ENCODE data around the gene GLCCI1.

GLCCI1 gene

DNA sequence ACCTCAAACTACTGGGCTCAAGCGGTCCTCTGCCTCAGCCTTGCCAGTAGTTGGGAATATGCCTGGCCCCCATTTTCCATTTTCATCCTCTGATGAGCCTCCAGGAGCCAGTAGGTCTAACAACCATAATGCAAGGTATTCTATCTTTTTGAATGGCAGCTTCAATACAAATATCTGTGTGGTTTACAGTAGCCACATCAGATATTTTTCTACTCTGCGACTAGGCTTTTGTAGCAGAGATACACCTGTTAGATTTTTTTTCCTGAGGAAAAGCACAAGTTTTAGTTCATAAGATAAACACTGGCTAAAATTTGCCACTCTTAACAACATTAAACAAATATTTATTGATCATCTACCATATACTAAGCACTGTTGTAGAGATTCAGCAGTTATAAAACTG, 3.9 kb upstream of the GLCCI1 start:
- DNase-seq = no peak

GRCh38 chr7:7965301-7965700, 3.3 kb upstream of the GLCCI1 start:
- DNase-seq = no peak

- no peak for DNase-seq
These were observed 2.4 kb upstream of the GLCCI1 start for GRCh38 chr7:7966141-7966734.

- DNase-seq = no peak
These were observed 581 bp upstream of the GLCCI1 start for GRCh38 chr7:7967886-7968543.

DNA sequence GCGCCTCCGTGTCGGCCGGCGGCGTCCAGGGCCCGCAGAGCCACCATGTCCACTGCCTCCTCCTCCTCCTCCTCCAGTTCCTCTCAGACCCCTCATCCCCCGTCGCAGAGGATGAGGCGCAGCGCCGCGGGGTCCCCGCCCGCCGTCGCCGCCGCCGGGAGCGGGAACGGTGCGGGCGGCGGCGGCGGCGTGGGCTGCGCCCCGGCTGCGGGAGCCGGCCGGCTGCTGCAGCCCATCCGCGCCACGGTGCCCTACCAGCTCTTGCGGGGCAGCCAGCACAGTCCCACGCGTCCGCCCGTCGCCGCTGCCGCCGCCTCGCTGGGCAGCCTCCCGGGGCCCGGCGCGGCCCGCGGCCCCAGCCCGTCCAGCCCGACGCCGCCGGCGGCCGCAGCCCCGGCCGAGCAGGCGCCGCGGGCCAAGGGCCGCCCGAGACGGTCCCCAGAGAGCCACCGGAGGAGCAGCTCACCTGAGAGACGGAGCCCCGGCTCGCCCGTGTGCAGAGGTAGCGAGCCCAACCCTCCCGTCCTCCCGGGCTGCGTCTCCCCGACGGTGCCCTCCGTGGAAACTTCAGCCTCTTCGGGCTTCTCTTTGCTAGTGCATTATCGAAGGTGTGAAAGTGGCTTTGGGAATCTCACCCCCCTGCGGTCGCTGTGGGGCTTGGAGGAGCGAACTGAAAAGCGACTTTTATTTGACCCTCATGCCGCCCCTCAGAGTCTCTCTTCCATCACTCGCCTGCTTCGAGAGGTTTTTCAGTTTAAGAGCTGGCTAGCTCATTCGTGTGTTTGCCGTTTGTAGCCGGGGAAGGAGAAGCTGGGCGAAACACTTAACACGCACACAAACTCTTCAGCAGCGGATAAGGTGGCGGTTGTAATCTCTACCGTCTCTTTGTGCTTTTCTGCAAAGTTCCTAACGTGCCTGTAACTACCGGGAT, 975 bp downstream of the GLCCI1 start:
- peak; percentile 16 to 47 for DNase-seq

DNA sequence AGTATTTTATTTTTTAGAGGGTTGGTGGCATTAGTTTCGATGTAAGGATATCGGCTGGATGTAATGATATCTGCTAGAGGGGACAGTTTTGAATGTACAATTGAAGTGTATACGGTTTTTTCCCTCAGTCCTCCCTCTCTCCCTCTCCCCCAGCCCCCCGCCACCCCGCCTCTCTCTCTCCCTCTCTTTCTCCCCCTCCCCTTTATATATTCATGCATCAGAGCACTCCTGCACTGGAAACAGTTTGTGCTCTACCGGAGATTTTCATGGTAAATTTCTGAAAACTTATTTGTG, 1.6 kb downstream of the GLCCI1 start:
- DNase-seq = peak in 1 of 2 experiments; percentile 47

GRCh38 chr7:7970531-7971307, 2.1 kb downstream of the GLCCI1 start:
- no peak for DNase-seq

DNA sequence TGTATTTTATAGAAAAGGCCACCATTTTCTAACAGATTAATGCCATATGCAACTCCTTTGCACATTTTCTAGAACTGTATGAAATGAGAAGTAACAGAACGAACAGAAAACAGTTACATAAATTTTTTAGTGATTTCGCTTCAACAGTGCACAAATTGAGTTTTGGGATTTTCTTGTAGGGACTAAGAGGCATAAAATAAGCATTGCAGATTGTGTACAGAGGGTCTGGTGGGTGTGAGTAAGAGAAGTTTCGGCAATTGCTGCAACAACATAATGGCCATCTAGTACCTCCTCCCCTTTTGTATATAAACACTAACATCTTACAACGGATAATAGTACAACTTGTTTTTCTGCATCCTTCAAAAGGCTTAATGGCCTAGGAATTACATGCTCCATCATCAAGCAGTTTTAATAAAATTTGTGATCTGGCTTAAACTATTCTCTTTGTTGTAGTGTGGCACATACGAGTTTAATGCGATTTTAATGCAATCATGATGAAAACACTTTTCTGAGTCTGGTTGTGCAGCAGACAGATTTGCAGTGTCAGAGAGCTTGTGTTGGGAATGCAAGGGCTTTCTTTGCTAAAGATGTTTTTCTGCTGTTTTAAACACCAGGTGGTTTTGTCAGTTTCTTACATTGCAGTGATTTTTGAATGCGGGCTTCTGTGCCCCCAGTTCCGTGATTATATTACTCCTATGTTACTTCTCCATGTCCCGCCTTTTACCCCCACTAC, 2.9 kb downstream of the GLCCI1 start:
- no peak for DNase-seq

DNA sequence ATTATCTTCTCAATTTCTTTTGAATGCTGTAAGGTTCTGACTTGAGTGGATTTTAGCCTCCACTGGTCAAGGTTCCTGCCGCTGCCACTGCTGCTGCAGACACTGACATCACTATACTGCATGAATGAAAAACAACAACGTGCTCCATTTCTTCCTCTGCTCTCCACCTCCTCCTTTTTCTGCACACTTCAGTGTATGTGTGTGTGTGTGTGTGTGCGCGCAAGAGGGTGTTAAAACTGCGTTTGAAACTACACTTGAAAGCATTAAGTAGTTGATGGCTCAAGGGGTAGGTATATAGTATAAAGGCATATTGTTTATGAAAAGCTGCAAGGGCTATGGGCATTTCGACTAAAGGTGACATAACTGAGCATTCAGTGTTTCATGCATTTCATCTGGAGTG, 3.5 kb downstream of the GLCCI1 start:
- DNase-seq = no peak

DNA sequence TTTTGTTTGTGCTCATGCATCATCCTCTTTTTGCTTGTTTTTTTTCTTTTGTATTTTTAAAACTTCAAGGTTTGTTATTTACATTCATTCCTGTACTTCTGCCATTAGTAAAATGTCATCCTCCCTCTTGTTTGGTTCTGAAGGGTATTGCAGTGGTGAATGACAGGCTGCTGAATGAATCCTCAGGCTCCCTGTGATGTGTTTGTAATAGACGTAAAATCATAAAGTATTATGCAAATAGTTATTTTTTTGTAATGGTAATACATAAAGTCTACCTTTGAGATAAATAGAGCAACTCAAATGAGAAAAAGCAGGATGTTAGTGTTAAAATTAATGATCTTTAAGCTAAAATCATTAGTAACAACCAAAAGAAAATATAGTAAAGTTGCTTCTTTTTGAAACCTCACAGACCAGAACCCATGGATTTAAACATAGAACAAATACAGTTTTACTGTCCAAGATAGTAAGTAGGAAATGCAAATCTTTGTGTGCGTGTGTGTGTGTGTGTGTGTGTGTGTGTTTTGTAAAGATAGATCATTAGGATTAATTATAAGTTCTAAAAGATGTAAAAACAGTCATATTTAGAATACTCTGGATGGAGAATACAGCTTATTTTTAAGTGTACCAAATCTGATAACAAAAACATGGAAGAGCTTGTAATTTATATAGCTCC, 4.5 kb downstream of the GLCCI1 start:
- no peak for DNase-seq

DNA sequence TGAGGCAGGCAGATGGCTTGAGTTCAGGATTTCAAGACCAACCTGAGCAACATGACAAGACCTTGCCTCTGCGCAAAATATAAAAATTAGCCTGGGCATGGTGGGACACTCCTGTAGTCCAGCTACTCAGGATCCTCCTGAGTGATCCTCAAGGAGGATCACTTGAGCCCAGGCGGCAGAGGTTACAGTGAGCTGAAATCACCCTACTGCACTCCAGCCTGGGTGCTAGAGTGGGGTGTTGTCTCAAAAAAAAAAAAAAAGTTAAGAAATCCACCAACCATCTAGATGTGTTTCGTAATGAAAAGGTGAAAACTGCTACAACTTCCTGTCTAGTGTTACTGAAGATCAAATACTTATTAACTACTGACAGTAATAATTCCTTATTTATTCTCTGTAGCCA, 8.1 kb downstream of the GLCCI1 start:
- DNase-seq = no peak

GRCh38 chr7:7977774-7978173, 9.2 kb downstream of the GLCCI1 start:
- DNase-seq = no peak

- DNase-seq = no peak
These were observed 10.3 kb downstream of the GLCCI1 start for GRCh38 chr7:7978860-7979259.

DNA sequence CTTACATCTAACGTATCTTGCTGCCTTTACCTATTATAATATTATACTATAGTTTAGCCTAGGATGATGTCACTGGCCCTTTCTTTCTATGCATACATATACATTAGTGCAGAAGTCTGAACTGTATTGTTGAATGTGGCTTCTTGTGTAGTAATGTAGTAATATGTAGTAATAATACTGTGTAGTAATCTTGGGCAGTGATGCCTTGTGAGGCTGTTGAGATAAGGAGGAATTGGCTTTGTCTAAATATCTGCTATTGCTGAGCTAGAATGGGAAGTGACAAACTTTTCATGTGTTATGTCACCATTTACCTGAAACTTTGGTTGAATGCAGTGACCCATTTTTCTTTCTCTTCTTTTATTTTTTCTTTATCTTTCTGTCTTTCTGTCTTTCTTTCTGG, 11.0 kb downstream of the GLCCI1 start:
- no peak for DNase-seq

DNA sequence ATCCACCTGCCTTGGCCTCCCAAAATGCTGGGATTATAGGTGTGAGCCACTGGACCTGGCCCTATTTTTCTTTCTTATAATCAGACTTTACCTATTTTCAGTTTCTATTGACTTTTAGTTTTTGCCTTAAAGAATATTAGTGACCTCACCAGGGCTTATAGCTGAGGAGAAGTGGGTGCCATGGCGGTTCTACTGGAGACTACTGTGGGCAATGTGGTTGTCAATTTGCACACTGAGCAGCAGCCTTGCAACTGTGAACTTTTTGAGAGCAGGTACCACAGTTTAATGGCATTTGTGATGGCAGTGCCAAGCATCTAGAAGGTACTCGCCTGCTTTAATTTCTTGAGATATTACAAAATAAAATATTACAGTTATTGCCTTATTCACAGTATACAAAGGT, 11.5 kb downstream of the GLCCI1 start:
- no peak for DNase-seq

- no peak for DNase-seq
These were observed 14.3 kb downstream of the GLCCI1 start for GRCh38 chr7:7982904-7983303.

DNA sequence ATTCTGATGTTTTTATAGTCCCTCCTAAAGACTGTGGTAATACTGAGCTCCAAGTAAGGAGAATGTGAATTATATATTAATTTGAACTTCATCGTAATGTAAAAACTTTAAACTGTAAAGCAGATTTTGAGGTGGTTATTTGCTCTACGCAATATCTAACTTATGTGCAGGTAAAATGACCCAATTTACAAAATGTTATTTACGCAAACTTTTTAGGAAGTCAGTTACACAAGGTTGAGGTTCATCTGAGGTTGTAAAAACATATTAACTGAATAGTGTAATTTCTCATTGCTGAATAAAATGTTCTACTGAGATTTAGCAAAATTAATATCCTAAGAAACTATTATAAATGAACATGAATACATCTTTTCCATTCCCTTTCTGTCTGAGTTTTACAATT, 15.8 kb downstream of the GLCCI1 start:
- DNase-seq = no peak

DNA sequence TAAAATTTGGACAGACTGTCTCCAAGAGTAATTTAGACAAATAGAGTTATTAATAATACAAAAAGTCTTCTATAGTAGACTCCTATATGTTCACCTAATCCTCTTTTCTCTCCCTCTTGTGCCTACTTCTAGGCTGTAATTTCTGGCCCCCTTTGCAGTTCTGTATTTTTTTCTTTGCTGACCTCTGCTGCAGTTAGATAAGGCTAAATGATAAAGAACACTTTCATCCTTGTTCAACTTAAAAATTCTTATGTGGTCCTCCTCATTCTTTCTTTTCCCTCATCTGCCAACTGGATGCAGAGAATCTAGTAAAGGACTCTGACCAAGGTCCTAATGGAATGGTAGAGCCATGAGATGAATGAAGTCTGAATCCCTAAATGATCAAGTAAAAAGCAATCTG, 20.1 kb downstream of the GLCCI1 start:
- DNase-seq = no peak

DNA sequence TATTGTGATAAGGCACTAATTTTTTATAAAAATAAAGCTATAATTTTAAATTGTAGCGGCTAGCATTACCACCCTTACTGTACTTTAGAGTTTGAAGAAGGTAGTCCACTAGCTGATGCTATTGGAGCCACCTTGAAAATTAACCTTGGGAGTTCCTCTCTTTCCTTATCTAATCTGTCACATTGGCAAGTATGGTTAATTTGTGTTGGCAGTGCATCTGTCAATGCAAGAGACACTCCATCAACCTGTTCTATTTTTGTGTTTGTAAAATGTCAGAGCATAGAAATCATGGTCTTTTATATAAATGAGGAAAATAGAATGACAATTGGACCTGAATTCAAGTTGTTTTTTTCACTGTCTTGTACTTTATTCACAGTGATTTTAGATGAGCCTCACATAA, 20.5 kb downstream of the GLCCI1 start:
- DNase-seq = no peak

DNA sequence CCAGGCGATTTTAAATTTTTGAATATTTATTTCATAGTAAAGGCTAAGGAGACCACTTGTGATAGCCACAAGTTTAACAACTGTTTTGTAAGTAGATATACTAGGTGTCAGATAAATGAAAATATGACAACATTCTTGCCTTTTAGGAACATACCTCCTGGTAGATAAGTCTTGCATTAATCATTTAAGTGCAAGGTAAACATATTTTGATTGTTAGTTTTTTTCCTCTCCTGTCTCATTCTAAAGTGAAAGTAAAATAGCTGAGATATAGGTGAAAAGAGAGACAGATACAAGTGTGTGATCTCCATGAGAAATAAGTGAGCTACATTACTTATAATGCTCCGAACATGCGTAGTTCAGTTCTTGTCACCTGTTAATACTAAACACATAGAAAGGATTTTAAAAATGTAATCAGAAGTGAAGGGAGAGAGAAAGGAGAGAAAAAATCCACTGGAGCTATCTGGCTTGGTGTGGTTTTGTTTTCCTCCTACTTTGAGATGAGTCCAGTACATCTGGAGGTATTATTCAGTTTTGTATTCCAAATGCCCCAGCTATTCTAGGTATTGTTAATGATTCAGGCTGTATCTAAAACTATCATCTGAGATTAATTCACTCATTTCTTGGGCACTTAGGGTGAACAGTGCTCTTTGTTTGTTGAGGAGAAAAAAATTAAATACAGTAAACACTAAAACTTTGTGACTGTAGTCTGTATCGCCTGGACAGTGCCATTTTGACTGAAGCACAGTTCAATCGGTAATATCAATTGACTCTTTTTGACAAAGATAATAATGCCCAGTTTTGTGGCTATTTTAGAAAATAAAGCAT, 21.2 kb downstream of the GLCCI1 start:
- DNase-seq = no peak

DNA sequence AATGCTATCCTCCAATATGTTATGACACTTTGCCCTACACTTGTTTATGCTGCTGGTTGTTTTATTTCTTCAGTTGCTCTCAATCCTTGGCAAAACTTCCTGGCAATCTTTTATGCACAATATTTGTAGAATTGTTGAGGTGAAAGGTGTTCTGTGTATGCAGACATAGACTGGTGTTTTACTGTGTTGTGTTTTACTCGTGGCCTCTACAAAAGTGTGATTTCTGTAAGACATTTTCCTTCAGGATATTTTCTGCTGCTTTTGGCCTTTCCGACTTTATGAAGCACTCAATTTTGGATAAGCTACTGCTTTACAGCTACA, 21.8 kb downstream of the GLCCI1 start:
- no peak for DNase-seq
